Urinary bladder (tissue), 4 donors: Measurements from ENCODE around the gene ORM2. TPM values are rescaled to one million over a fixed set of nuclear protein-coding genes. Genes with fewer than 3 reads are reported as not detected.
"Not testable (repeated sequence)": the region's sequence is repeated elsewhere in the genome, so short reads cannot be mapped to it uniquely, and the experiment has no call there.

Experiments used
- DNase-seq: peaks from one replicate; pipeline ENCODE4 v3.0.0-alpha.2; 2015; ENCODE audit errors: extremely low spot score
- H3K27ac ChIP-seq: one replicate; pipeline ENCODE4 v1.5.1; 2013; ENCODE audit warnings: low read depth, mild to moderate bottlenecking, moderate library complexity
- H3K36me3 ChIP-seq: one replicate; pipeline ENCODE4 v1.6.1; 2013; ENCODE audit warnings: mild to moderate bottlenecking, moderate library complexity; ENCODE audit not compliant: insufficient read depth
- H3K4me1 ChIP-seq: one replicate; pipeline ENCODE4 v1.6.1; 2013; ENCODE audit warnings: mild to moderate bottlenecking, moderate library complexity; ENCODE audit not compliant: insufficient read depth
- H3K4me3 ChIP-seq: one replicate; pipeline ENCODE4 v1.5.1; 2013; ENCODE audit warnings: low read depth, low read length
- WGBS: extraction: QIAGEN DNeasy Blood & Tissue Kit; methylation state at CpG from one replicate; pipeline ENCODE4 v1.1.7; 2013; 5-methylcytosine and 5-hydroxymethylcytosine counted together
- polyA plus RNA-seq: library from polyadenylated mRNA; stranded (reverse); fragments of 200-250 nt; gene quantifications from one replicate; pipeline ENCODE4 v1.2.3, GENCODE V29; 2013
- total RNA-seq: library from RNA; depleted of rRNA; stranded (reverse); fragments of >200 nt; gene quantifications from one replicate; pipeline ENCODE4 v1.2.3, GENCODE V29; 2014
- donor health status: healthy with polysubstance abuse.
- donor health status: healthy.

The ORM2 gene
- total and polyA plus RNA-seq, 2 donors, result 3.2 TPM; not detected in 1

- no peak overlapping the region for H3K4me3 ChIP-seq
- 89% methylated on average over 8 of the region's 8 CpGs for WGBS
- no peak for DNase-seq
- no peak overlapping the region for H3K27ac ChIP-seq
- H3K4me1 ChIP-seq, result no peaks in the 10 kb centered on the region
- no peaks in the 10 kb centered on the region for H3K36me3 ChIP-seq
Measured at GRCh38 chr9:114324492-114324891, 5.2 kb upstream of the ORM2 start.

GRCh38 chr9:114324965-114325364 is 4.7 kb upstream of the ORM2 start:
- DNase-seq, H3K27ac ChIP-seq, H3K36me3 ChIP-seq, H3K4me3 ChIP-seq, H3K4me1 ChIP-seq: not testable (repeated sequence)
- 83% methylated on average over 7 of the region's 9 CpGs for WGBS

GRCh38 chr9:114325684-114326254 is 3.9 kb upstream of the ORM2 start:
- not testable (repeated sequence) for H3K27ac ChIP-seq, DNase-seq, H3K4me1 ChIP-seq, H3K4me3 ChIP-seq, H3K36me3 ChIP-seq
- 83% methylated on average over 3 of the region's 3 CpGs for WGBS

- H3K27ac ChIP-seq, result no peak overlapping the region
- no peaks in the 10 kb centered on the region for H3K36me3 ChIP-seq
- no peak overlapping the region for H3K4me3 ChIP-seq
- H3K4me1 ChIP-seq, result no peaks in the 10 kb centered on the region
- 94% methylated on average over 8 of the region's 8 CpGs for WGBS
- no peak for DNase-seq
Measured at GRCh38 chr9:114327749-114328148, 1.9 kb upstream of the ORM2 start.

GRCh38 chr9:114328357-114328820 is 1.3 kb upstream of the ORM2 start:
- H3K27ac ChIP-seq, H3K36me3 ChIP-seq, H3K4me3 ChIP-seq, H3K4me1 ChIP-seq, DNase-seq: not testable (repeated sequence)
- 87% methylated on average over 10 of the region's 10 CpGs for WGBS

- 80% methylated on average over 10 of the region's 12 CpGs for WGBS
- not testable (repeated sequence) for H3K27ac ChIP-seq, H3K36me3 ChIP-seq, H3K4me3 ChIP-seq, DNase-seq, H3K4me1 ChIP-seq
Measured at GRCh38 chr9:114328937-114329624, 588 bp upstream of the ORM2 start.

- Histone ChIP-seq H3K4me1 (no peaks in the 10 kb centered on the region), H3K27ac (no peak overlapping the region), H3K36me3 (no peaks in the 10 kb centered on the region), H3K4me3 (no peak overlapping the region)
- DNase-seq, result no peak
- WGBS, result 72% methylated on average over 10 of the region's 10 CpGs
Measured at GRCh38 chr9:114330636-114331035, 967 bp downstream of the ORM2 start.

- DNase-seq, H3K4me1 ChIP-seq, H3K4me3 ChIP-seq, H3K36me3 ChIP-seq, H3K27ac ChIP-seq: not testable (repeated sequence)
- WGBS, result 67% methylated on average over 15 of the region's 19 CpGs
Measured at GRCh38 chr9:114331229-114332195, 1.8 kb downstream of the ORM2 start.

- not testable (repeated sequence) for H3K36me3 ChIP-seq, DNase-seq, H3K4me3 ChIP-seq, H3K27ac ChIP-seq, H3K4me1 ChIP-seq
- WGBS, result 83% methylated on average over 4 of the region's 4 CpGs
Measured at GRCh38 chr9:114332474-114333040, 2.9 kb downstream of the ORM2 start.

- not testable (repeated sequence) for DNase-seq
- WGBS, result 83% methylated on average over 3 of the region's 4 CpGs
Measured at GRCh38 chr9:114333718-114334117, 4.0 kb downstream of the ORM2 start.

GRCh38 chr9:114334490-114334889 is 4.8 kb downstream of the ORM2 start:
- Histone ChIP-seq H3K27ac (no peak overlapping the region), H3K4me1 (no peaks in the 10 kb centered on the region), H3K36me3 (peaks cover 4% of the 10 kb centered on the region), H3K4me3 (no peak overlapping the region)
- 89% methylated on average over 8 of the region's 9 CpGs for WGBS
- DNase-seq, result no peak

More at GRCh38 chr9:114333718-114334117, 4.0 kb downstream of the ORM2 start:
- not testable (repeated sequence) for H3K27ac ChIP-seq, H3K4me1 ChIP-seq, H3K4me3 ChIP-seq, H3K36me3 ChIP-seq

GRCh38 chr9:114335745-114336144 is 6.1 kb downstream of the ORM2 start:
- H3K4me3 ChIP-seq, result no peak overlapping the region
- H3K4me1 ChIP-seq, result no peaks in the 10 kb centered on the region
- no peak for DNase-seq
- no peak overlapping the region for H3K27ac ChIP-seq
- WGBS, result 48% methylated on average over 2 of the region's 2 CpGs
- peaks cover 5% of the 10 kb centered on the region for H3K36me3 ChIP-seq

- H3K4me1 ChIP-seq, result no peaks in the 10 kb centered on the region
- no peak overlapping the region for H3K4me3 ChIP-seq
- no peak for DNase-seq
- H3K36me3 ChIP-seq, result peaks cover 6% of the 10 kb centered on the region
- 68% methylated on average over 10 of the region's 10 CpGs for WGBS
- H3K27ac ChIP-seq, result no peak overlapping the region
Measured at GRCh38 chr9:114336157-114336556, 6.5 kb downstream of the ORM2 start.
